ENCODE results near the gene SEC14L1.

The SEC14L1 gene

GRCh38 chr17:77182205-77183172, 41.7 kb downstream of the SEC14L1 start:
- Histone ChIP-seq H3K4me2 (ENCODE audit: insufficient read depth, low read length) (no peak overlapping the region), H4K20me1 (ENCODE audit: insufficient read depth, low read length) (peaks cover 19% of the 10 kb centered on the region; the same call in 1 of the 2 replicates), H3K27me3 (ENCODE audit: insufficient read depth, low read length, poor library complexity) (no peaks in the 10 kb centered on the region), H2AFZ (ENCODE audit: low read depth, low read length) (no peak overlapping the region), H3K9me3 (ENCODE audit: insufficient read depth, low read length, severe bottlenecking) (no peaks in the 10 kb centered on the region), H3K36me3 (ENCODE audit: insufficient read depth, low read length) (no peaks in the 10 kb centered on the region), H3K4me3 (ENCODE audit: low read depth in 1 of 2, low read length in 2 of 2) (no peak overlapping the region), H3K27ac (ENCODE audit: low read length) (no peak overlapping the region), H3K79me2 (ENCODE audit: insufficient read depth, low read length) (peaks cover 16% of the 10 kb centered on the region; the same call in 1 of the 2 replicates), H3K9ac (ENCODE audit: low read depth, low read length) (no peak overlapping the region), H3K4me1 (ENCODE audit: insufficient read depth, low read length) (peaks cover 16% of the 10 kb centered on the region)
- ATAC-seq (ENCODE audit: insufficient read depth, low read depth) (no peak), DNase-seq (no peak)
- TF ChIP-seq CTCF (IDR thresholded peaks at IDR 0.05; ENCODE audit: borderline replicate concordance, extremely low read depth, low read length, poor library complexity, severe bottlenecking) (no peak), EZH2 (IDR thresholded peaks at IDR 0.05; ENCODE audit: borderline replicate concordance, low read depth, low read length, severe bottlenecking) (no peak)

GRCh38 chr17:77184474-77184873, 43.7 kb downstream of the SEC14L1 start:
- DNase-seq (no peak), ATAC-seq (ENCODE audit: insufficient read depth, low read depth) (no peak)
- peaks cover 16% of the 10 kb centered on the region for H3K4me1 ChIP-seq (ENCODE audit: insufficient read depth, low read length)
- H3K9ac ChIP-seq (ENCODE audit: low read depth, low read length): no peak overlapping the region
- TF ChIP-seq EZH2 (IDR thresholded peaks at IDR 0.05; ENCODE audit: borderline replicate concordance, low read depth, low read length, severe bottlenecking) (no peak), CTCF (IDR thresholded peaks at IDR 0.05; ENCODE audit: borderline replicate concordance, extremely low read depth, low read length, poor library complexity, severe bottlenecking) (no peak)
- no peaks in the 10 kb centered on the region for H3K9me3 ChIP-seq (ENCODE audit: insufficient read depth, low read length, severe bottlenecking)
- peaks cover 14% of the 10 kb centered on the region; the same call in 1 of the 2 replicates for H3K79me2 ChIP-seq (ENCODE audit: insufficient read depth, low read length)
- peaks cover 16% of the 10 kb centered on the region; the same call in 1 of the 2 replicates for H4K20me1 ChIP-seq (ENCODE audit: insufficient read depth, low read length)
- no peak overlapping the region for H3K4me2 ChIP-seq (ENCODE audit: insufficient read depth, low read length)
- no peaks in the 10 kb centered on the region for H3K36me3 ChIP-seq (ENCODE audit: insufficient read depth, low read length)
- H2AFZ ChIP-seq (ENCODE audit: low read depth, low read length): no peak overlapping the region
- H3K27me3 ChIP-seq (ENCODE audit: insufficient read depth, low read length, poor library complexity): no peaks in the 10 kb centered on the region
- H3K27ac ChIP-seq (ENCODE audit: low read length): no peak overlapping the region
- H3K4me3 ChIP-seq (ENCODE audit: low read depth in 1 of 2, low read length in 2 of 2): no peak overlapping the region

GRCh38 chr17:77185137-77185536, 44.4 kb downstream of the SEC14L1 start:
- Histone ChIP-seq H3K79me2 (ENCODE audit: insufficient read depth, low read length) (peaks cover 14% of the 10 kb centered on the region; the same call in 1 of the 2 replicates), H3K27ac (ENCODE audit: low read length) (no peak overlapping the region), H3K4me3 (ENCODE audit: low read depth in 1 of 2, low read length in 2 of 2) (no peak overlapping the region), H4K20me1 (ENCODE audit: insufficient read depth, low read length) (peaks cover 16% of the 10 kb centered on the region; the same call in 1 of the 2 replicates), H3K4me1 (ENCODE audit: insufficient read depth, low read length) (peaks cover 16% of the 10 kb centered on the region), H3K9ac (ENCODE audit: low read depth, low read length) (no peak overlapping the region), H3K27me3 (ENCODE audit: insufficient read depth, low read length, poor library complexity) (no peaks in the 10 kb centered on the region), H3K4me2 (ENCODE audit: insufficient read depth, low read length) (no peak overlapping the region), H3K36me3 (ENCODE audit: insufficient read depth, low read length) (no peaks in the 10 kb centered on the region), H3K9me3 (ENCODE audit: insufficient read depth, low read length, severe bottlenecking) (no peaks in the 10 kb centered on the region), H2AFZ (ENCODE audit: low read depth, low read length) (no peak overlapping the region)
- ATAC-seq (ENCODE audit: insufficient read depth, low read depth): no peak
- DNase-seq: no peak
- TF ChIP-seq CTCF (IDR thresholded peaks at IDR 0.05; ENCODE audit: borderline replicate concordance, extremely low read depth, low read length, poor library complexity, severe bottlenecking) (no peak), EZH2 (IDR thresholded peaks at IDR 0.05; ENCODE audit: borderline replicate concordance, low read depth, low read length, severe bottlenecking) (no peak)
